Stimulated activated CD8-positive, alpha-beta memory T cell treated with anti-CD3 and anti-CD28 coated beads, Interleukin-15, amount 100 ng/mL, for 4 hours (primary cell): ENCODE data around the gene NF2.

Experiments used
- DNase-seq, 2 donors: peaks; one replicate each; pipeline ENCODE4 v3.0.0-alpha.2; 2020; ENCODE audit warnings: low read depth in 2 of 2

NF2 gene

GRCh38 chr22:29720811-29721323 lies 117.4 kb downstream of the NF2 start:
- no peak for DNase-seq

- no peak for DNase-seq
Observed at GRCh38 chr22:29722151-29722550, 118.7 kb downstream of the NF2 start.

DNA sequence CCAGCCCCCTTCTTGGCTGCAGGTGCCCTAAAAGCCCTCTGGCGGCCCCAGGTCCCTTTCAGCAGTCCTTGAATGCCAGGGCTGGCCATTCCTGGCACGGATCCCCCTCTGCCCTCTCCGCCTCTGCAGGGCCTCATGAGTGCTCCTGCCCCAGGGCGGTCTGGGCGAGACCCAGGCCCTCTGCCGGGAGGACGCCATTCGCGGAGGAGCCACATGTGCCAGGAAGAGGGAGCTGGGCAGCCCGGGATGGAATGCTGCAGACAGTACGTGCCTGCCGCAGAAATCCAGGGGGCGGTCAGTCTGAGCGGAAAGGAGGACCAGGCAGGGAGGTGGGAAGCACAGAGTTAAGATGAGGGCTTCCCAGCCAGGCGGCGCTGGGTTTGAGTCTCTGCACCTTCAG lies 119.2 kb downstream of the NF2 start:
- no peak for DNase-seq

DNA sequence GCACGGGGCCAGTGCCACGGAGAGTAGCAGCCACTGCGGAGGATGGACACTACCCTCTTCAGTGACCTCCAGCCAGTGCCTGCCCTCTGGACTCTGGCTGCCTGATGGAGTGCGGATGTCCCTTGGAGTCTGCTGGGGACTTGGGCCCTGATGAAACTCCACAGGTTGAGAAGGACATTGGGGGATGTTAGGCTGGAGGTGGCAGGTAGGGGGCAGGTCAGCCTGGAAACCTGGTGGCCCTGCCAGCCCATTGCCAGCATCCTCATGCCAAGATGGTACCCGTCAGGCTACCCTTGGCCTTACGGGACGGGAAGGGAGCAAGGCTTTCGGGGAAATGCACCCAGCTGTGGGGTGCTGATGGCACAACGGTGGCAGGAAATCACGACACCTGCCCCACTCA lies 120.3 kb downstream of the NF2 start:
- DNase-seq = no peak

GRCh38 chr22:29724843-29725242 lies 121.4 kb downstream of the NF2 start:
- no peak for DNase-seq

GRCh38 chr22:29726106-29726505 lies 122.7 kb downstream of the NF2 start:
- DNase-seq = no peak

- DNase-seq = no peak
Observed at GRCh38 chr22:29726512-29727130, 123.2 kb downstream of the NF2 start.

GRCh38 chr22:29727131-29727523 lies 123.7 kb downstream of the NF2 start:
- DNase-seq = no peak

GRCh38 chr22:29729161-29729560 lies 125.7 kb downstream of the NF2 start:
- DNase-seq = no peak

GRCh38 chr22:29731058-29731850 lies 127.8 kb downstream of the NF2 start:
- DNase-seq = no peak

DNA sequence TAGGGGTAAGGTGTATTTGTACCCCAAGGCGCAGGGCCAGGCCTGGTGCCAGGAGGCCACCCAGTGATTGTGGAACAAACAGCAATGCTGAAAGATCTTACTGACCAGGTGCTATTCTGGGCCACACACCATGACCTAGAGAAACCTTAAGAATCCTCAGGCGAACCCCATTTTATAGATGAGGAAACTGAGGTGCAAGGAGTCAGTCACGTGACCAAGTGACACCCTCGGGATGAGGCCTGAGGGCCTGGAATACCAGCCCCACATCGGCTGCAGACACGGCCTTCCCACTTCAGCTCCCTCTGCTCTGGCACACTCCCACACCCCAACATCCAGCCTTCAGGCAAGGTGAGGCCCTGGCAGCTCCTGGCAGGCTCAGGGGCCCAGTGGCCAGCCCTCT lies 129.4 kb downstream of the NF2 start:
- DNase-seq = no peak

DNA sequence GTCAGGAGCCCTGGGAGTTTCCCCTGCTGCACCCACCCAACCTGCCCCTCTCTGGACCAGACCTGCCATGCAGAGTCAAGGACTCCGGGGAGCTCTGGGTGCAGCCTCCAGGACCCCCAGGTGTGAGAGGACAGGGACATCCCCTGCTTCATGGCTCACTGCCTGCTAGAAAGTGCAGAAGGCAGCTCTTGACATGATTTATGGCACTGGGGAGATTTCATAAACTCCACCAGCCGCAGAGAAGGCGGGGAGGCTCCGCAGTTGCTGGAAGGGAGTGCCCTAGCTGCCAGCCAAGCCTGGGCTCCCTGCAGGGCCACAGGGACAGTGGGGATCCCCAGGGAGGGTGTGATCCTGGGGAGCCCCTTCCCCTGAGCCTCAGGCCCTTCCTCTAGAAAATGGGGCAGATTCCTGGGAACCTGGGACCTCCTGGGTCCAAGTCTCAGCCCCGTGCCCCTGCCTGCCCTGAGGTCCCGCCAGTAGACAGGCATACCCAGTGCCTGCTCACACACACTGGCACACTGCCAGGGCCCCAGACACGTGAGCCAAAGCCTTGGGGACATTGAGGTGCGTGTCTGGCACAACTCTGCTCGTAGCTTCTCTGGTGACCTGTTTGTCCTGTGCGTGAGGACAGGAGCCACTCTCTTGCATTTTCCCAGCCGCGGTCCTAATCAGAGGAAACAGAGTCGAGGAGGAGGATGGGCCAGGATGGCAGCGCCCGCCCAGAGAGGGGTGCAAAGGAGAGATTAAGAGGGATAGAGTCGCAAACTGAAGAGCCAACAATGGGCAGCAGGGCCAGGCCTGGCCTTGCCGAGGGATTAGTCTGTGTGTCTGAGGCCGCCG lies 130.1 kb downstream of the NF2 start:
- DNase-seq = no peak

- no peak for DNase-seq
Observed at GRCh38 chr22:29734406-29734805, 131.0 kb downstream of the NF2 start.

DNA sequence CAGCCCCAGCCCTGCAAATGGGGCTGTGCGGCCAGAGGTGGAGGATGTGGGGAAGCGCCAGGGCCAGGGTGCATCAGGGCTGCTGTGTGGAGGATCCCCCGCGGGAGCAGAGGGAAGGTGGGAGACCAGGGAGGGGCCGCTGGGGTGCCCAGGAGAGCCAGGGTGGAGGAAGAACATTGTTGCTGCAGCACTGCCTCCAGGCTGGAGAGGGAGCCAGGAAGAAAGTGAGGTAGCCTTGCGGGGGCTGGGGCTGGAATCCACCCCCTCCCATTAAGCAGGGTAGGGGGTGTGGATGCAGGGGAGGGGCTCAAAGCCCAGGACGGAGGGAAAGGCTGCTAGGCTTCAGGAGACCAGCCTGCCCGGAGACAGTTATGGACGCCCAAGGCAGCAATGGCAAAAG lies 131.4 kb downstream of the NF2 start:
- no peak for DNase-seq

- DNase-seq = no peak
Observed at GRCh38 chr22:29735416-29735815, 132.0 kb downstream of the NF2 start.

DNA sequence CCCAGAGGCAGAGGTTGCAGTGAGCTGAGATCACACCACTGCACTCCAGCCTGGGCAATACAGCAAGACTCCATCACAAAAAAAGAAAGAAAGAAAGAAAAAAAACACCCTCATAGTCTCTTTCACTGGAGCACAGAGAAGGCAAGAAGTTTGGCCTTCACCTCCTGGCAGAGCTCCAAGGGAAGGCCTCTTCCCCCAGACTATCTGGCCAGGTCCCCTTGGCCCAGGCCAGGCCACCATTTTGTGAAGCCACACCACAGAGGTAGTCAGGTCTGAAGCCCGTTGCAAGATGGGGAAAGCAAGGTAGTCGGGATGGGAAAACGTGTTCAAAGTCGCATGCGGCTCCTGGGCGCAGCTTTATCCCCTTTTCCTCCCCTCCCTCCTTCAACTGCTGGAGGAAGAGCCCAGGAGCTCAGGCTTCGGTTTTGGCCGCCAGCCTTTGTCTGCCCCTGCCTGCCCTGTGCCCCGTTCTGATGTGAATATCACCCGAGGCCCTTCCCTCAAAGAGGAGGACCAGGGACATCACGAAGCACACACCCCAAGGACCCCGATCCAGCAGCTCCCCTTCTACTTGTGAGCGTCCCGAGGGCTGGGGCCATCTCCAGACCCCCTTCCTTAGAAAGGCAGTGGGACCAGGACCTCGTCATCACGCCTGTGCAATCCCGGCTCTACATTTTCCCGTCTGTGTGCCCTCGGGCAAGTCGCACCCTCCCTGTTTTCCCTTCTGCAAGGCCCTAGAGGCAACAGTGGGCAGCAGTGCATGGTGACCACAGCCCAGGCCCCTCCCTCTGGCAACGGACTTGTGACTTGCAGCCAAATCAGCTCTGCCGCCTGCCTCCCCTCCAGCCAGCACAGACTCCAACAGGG lies 134.1 kb downstream of the NF2 start:
- no peak for DNase-seq

GRCh38 chr22:29738118-29738815 lies 134.8 kb downstream of the NF2 start:
- DNase-seq = no peak

DNA sequence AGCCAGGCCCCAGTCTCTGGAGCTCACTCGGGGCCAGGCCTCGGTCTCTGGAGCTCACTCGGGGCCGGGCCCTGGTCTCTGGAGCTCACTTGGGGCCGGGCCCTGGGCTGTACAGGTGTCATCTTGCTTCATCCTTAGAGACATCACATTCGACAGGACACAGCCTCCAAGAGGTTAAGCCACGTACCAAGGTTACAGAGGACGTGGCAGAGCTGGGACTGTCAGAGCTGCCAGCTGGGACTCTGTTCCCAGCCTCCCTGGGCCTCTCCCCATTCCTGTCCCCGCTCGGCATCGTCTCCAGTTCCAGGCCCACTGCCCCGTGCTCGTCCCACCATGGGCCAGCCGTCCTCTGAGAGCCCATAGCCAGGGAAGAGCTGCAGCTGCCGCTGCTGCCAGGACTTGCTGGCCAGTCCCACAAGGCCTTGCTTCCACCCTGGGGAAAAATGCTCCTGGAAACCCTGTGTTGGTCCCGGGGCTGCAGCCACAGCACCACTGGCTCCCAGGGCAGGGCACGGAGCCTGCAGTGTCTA lies 136.0 kb downstream of the NF2 start:
- no peak for DNase-seq

DNA sequence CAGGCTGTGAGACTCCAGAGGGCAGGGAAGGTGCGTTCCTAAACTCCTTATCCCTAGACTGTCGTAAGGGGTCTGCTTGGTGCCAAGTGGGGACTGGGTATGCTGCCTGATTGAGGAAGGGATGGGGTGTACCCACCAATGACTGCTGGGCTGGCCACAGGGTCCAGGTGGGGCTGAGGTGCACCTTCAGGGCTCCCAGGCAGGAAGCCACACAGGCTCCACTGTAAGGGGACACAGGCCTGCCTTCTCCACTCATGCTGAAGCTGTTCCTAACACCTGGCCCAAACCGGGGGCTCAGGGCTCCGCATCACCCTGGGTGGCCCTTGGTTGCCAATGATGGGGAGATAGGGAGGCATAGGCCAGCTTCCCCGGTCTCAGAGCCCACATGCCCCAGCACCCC lies 136.8 kb downstream of the NF2 start:
- no peak for DNase-seq

GRCh38 chr22:29741926-29742325 lies 138.5 kb downstream of the NF2 start:
- no peak for DNase-seq

GRCh38 chr22:29742326-29742725 lies 138.9 kb downstream of the NF2 start:
- no peak for DNase-seq
